SK-N-MC (cell line): Measurements from ENCODE around the gene PPP2CA.

Source experiments
- EZH2 ChIP-seq: fragments of 200-600 bp; sonication (generic); IDR thresholded peaks from one replicate; pipeline ENCODE4 v1.6.1; 2017; ENCODE audit warnings: antibody characterized with exemption
- POLR2AphosphoS5 ChIP-seq: IDR thresholded peaks from 2 replicates; pipeline ENCODE4 v1.6.1; 2012; ENCODE audit warnings: mild to moderate bottlenecking, low read depth, low read length, borderline replicate concordance

GRCh38 chr5:134247428-134248224 is 21.8 kb upstream of the PPP2CA start:
- no peak for TF ChIP-seq EZH2
- TF ChIP-seq POLR2AphosphoS5, result no peak
